ENCODE data around the gene SLC25A11.

The SLC25A11 gene

DNA sequence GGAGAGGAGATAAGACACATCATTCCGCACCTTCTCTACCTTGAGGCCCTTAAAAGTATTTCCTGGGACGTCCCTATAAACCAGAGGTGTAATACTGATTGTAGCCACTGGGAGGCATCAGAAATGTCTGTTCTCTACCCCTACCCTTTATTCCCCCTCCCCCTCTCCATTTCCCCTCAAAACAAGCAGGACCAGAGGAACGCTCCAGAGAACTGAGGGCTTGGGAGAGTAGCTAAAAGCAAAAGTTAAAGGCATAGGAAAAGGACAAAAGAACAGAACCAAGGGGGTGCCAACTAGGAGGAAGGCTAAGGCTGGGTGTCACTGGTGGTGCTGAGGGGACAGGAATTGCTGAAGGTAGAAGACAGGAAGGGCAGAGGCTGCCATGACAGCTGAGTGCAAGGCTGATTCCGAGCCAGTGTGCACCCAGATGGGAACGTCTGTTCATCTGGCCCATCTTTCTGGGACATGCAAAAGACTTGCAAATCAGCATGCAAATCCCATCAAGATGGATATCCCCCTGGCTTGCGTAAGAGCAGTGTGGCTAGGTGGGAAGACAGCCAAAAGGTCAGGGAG is 40.9 kb upstream of the SLC25A11 start:
- Mint-ChIP-seq H3K4me3 (no peak overlapping the region), H3K4me1 (peaks cover 11% of the 10 kb centered on the region), H3K27ac (peak overlapping the region; percentile 14 to 63 (median 40)), H3K36me3 (ENCODE audit: low read depth) (peaks cover 22% of the 10 kb centered on the region), H3K27me3 (ENCODE audit: low read depth) (no peaks in the 10 kb centered on the region), H3K9me3 (no peaks in the 10 kb centered on the region)
- TF ChIP-seq, protein P1, sequence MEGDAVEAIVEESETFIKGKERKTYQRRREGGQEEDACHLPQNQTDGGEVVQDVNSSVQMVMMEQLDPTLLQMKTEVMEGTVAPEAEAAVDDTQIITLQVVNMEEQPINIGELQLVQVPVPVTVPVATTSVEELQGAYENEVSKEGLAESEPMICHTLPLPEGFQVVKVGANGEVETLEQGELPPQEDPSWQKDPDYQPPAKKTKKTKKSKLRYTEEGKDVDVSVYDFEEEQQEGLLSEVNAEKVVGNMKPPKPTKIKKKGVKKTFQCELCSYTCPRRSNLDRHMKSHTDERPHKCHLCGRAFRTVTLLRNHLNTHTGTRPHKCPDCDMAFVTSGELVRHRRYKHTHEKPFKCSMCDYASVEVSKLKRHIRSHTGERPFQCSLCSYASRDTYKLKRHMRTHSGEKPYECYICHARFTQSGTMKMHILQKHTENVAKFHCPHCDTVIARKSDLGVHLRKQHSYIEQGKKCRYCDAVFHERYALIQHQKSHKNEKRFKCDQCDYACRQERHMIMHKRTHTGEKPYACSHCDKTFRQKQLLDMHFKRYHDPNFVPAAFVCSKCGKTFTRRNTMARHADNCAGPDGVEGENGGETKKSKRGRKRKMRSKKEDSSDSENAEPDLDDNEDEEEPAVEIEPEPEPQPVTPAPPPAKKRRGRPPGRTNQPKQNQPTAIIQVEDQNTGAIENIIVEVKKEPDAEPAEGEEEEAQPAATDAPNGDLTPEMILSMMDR (IDR thresholded peaks at IDR 0.05; ENCODE audit: unreplicated experiment in 3 of 3) = peak; percentile 66 to 78 (median 72)

DNA sequence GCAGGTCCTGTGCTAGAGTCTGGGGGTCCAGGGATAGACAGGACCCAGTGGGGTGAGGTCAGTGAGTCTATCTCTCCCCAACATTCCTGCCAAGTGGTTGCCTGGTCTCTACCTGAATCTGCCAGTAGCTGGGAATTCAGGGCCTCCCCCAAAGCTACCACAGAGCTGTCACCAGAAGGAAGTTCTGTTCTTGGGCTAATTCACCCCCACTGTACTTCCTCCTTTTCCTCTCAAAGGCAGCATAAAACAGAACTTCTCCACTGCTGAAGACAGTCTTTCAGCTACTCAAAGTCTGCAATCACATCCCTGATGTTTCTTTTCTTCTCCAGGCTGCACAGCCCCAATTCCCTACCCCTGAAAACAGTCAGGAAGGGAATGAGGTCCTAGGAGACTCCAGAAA is 38.9 kb upstream of the SLC25A11 start:
- TF ChIP-seq, protein P1 (IDR thresholded peaks at IDR 0.05; ENCODE audit: unreplicated experiment in 3 of 3) = no peak
- H3K36me3 Mint-ChIP-seq (ENCODE audit: low read depth) = peaks cover 32% of the 10 kb centered on the region
- no peaks in the 10 kb centered on the region for H3K9me3 Mint-ChIP-seq
- H3K27ac Mint-ChIP-seq = no peak overlapping the region
- peaks cover 10% of the 10 kb centered on the region for H3K4me1 Mint-ChIP-seq
- no peaks in the 10 kb centered on the region for H3K27me3 Mint-ChIP-seq (ENCODE audit: low read depth)
- no peak overlapping the region for H3K4me3 Mint-ChIP-seq

DNA sequence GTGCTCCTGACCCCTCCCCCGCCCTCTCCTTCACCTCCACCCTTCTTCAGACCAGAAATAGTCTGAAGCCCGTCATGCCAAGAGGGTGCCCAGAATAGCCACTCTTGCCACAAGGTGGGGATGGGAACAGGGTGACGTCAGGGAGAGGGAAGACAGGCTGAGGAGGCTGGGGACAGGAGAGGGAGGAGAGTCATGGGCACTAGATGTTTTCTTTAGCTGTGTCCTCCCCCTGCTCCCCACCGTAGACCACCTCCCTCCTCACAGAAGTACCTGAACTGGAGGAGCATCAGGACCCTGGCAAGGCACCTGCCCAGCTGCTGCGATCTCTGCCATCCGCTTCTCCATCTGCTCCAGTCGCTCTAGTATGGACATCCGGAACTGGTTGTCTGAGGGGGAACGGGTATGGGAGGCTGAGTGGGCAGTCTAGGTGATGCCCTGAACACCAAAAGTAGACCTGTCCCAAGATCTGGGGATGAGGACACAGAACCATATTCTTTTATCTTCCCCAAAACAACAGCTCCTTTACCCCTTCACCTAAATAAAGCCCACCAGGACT is 34.3 kb upstream of the SLC25A11 start:
- TF ChIP-seq, protein P1 (IDR thresholded peaks at IDR 0.05; ENCODE audit: unreplicated experiment in 3 of 3) = no peak
- Mint-ChIP-seq H3K9me3 (no peaks in the 10 kb centered on the region), H3K27ac (no peak overlapping the region), H3K4me3 (no peak overlapping the region), H3K36me3 (ENCODE audit: low read depth) (peaks cover 32% of the 10 kb centered on the region), H3K4me1 (peaks cover 16% of the 10 kb centered on the region), H3K27me3 (ENCODE audit: low read depth) (no peaks in the 10 kb centered on the region)

DNA sequence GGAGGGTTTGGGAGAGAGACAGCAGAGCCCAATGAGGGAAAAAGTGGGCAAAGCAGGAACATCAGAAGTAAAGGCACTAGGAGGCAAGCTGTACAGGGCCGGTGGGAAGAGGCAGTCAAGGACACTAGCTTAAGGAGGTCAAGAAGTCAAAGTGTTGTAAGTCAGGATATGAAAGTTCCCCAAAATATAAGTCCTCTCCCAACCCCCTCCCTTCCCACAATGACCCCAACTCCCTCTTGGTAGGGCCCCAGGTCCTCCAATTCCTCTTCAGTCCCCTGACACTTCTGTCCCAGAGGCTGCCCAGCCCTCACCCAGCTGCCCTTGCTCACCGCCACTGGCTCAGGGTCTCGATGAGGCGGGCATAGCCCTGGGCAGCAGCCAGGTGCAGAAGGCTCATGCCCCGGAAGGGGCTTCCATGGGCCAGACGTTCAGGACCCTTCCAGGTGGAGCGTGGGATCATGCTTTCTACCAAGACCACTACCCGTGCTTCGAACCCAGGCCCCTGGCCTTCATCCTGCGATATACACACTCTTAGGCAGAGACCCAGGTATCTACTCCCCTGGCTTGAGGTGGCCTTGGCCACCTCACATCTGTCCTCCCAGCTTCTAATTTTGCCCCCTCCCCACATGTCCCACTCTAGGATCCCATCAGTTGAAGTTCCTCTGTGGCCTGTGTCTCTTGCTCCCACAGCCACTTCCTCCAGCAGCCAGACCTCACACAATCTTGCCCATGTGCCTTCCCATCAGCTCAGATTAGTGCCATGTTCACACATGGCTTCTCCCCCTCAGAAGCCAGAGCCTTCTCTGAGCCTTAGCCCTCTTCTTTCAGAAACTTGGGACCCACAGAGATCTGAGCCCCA is 33.6 kb upstream of the SLC25A11 start:
- TF ChIP-seq, protein P1 (IDR thresholded peaks at IDR 0.05; ENCODE audit: unreplicated experiment in 3 of 3) = no peak

DNA sequence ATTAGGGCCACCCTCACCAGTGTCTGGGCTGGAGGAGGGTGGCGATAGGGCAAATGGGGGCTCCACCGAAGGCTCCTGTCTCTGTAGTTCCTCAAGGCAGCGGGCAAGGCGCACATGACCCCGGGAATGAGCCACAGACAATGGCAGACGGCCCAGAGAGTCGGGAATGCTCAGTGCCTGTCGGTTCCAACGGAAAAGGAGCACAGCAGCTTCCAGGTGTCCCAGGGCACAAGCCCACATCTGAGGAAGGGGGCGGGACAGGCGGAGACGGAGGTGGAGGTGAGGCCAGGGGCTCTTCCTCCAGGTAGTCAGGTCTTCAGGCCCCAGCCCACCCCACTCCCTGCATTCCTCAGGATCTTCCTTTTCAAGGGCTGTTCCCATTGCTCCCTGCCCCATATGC is 32.9 kb upstream of the SLC25A11 start:
- H3K27ac Mint-ChIP-seq = no peak overlapping the region
- H3K4me1 Mint-ChIP-seq = peaks cover 22% of the 10 kb centered on the region
- H3K4me3 Mint-ChIP-seq = peak overlapping the region in 2 of 3 experiments; percentile 31 to 55
- TF ChIP-seq, protein P1 (IDR thresholded peaks at IDR 0.05; ENCODE audit: unreplicated experiment in 3 of 3) = no peak
- no peaks in the 10 kb centered on the region for H3K27me3 Mint-ChIP-seq (ENCODE audit: low read depth)
- peaks cover 26% of the 10 kb centered on the region for H3K36me3 Mint-ChIP-seq (ENCODE audit: low read depth)
- no peaks in the 10 kb centered on the region for H3K9me3 Mint-ChIP-seq

More for the DNA sequence above, 33.6 kb upstream of the SLC25A11 start:
- H3K27me3 Mint-ChIP-seq (ENCODE audit: low read depth) = no peaks in the 10 kb centered on the region
- H3K4me1 Mint-ChIP-seq = peaks cover 22% of the 10 kb centered on the region
- no peak overlapping the region for H3K27ac Mint-ChIP-seq
- peaks cover 31% of the 10 kb centered on the region for H3K36me3 Mint-ChIP-seq (ENCODE audit: low read depth)
- H3K9me3 Mint-ChIP-seq = no peaks in the 10 kb centered on the region
- H3K4me3 Mint-ChIP-seq = no peak overlapping the region
